Activated T-cell treated with anti-CD3 and anti-CD28 coated beads, Interleukin-2, amount 50 U/mL, for 72 hours (primary cell): Measurements from ENCODE around the gene PLD6. TPM values are rescaled to one million over a fixed set of nuclear protein-coding genes. Genes with fewer than 3 reads are reported as not detected.
"Not testable (repeated sequence)": the region's sequence is repeated elsewhere in the genome, so short reads cannot be mapped to it uniquely, and the experiment has no call there.

Experiments
- ATAC-seq, 2 donors: fragments of 150-1000 bp; cut with Tn5 transposase; replicated peaks in 1 of 2; 2 replicates each; pipeline ENCODE4 v1.10.0; 2021; ENCODE audit warnings: moderate library complexity in 2 of 2, mild to moderate bottlenecking in 1 of 2
- DNase-seq, 2 donors: peaks; one replicate each; pipeline ENCODE4 v3.0.0; 2021 to 2022; ENCODE audit warnings: mixed read lengths in 1 of 2
- H3K27ac Mint-ChIP-seq: one replicate; pipeline ENCODE4 v1.8.0; 2022; ENCODE audit warnings: mild to moderate bottlenecking, moderate library complexity, mixed read lengths
- H3K27me3 Mint-ChIP-seq: one replicate; pipeline ENCODE4 v1.8.0; 2022; ENCODE audit warnings: low read depth, mixed read lengths
- H3K36me3 Mint-ChIP-seq, 2 donors: one replicate each; pipeline ENCODE4 v1.8.0; 2022; ENCODE audit warnings: mixed read lengths in 2 of 2, mild to moderate bottlenecking in 1 of 2; ENCODE audit not compliant: insufficient read depth in 2 of 2
- H3K4me1 Mint-ChIP-seq: one replicate; pipeline ENCODE4 v1.8.0; 2022; ENCODE audit warnings: low read depth, mixed read lengths
- H3K4me3 Mint-ChIP-seq, 2 donors: one replicate each; pipeline ENCODE4 v1.8.0; 2022; ENCODE audit warnings: mild to moderate bottlenecking in 2 of 2, mixed read lengths in 2 of 2, moderate library complexity in 2 of 2
- H3K9me3 Mint-ChIP-seq, 2 donors: one replicate each; pipeline ENCODE4 v1.8.0; 2022; ENCODE audit warnings: mixed read lengths in 2 of 2
- total RNA-seq, 2 donors: library from RNA; stranded (reverse); gene quantifications; one replicate each; pipeline ENCODE4 v1.2.3, GENCODE V29; 2022

The PLD6 gene
- total RNA-seq, 2 donors from 2014 or later, result 6.8 to 8.0 TPM

- peaks cover 1 to 5% of the 10 kb centered on the region in 2 donors for H3K36me3 Mint-ChIP-seq
- H3K9me3 Mint-ChIP-seq, result no peaks in the 10 kb centered on the region
- DNase-seq (no peak), ATAC-seq (no peak)
- no peaks in the 10 kb centered on the region for H3K27me3 Mint-ChIP-seq
- H3K4me1 Mint-ChIP-seq, result peaks cover 18% of the 10 kb centered on the region
- H3K4me3 Mint-ChIP-seq, result peak overlapping the region in 1 of 2 donors; percentile 90
- H3K27ac Mint-ChIP-seq, result peak overlapping the region; percentile 75
Measured at GRCh38 chr17:17203173-17203730, 2.9 kb downstream of the PLD6 start.

DNA sequence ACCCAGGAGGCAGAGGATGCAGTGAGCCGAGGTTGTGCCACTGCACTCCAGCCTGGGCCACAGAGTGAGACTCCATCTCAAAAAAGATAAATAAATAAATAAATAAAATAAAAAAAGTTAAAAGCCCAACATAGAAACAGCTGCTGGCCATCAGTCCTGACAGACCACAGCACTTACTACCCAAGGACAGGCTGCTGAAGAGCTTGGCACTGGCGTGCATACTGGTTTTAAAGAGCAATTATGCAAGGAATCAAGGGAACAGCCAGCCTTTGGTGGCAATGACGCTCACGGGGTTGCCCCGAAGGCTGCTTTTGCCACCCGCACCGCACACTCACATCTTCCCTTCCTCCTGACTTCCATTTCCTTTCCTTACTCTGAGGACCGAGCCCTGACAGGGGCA lies 4.2 kb downstream of the PLD6 start:
- Mint-ChIP-seq H3K36me3 (peaks cover 1 to 5% of the 10 kb centered on the region in 2 donors), H3K9me3 (no peaks in the 10 kb centered on the region), H3K27me3 (no peaks in the 10 kb centered on the region), H3K4me1 (peaks cover 29% of the 10 kb centered on the region), H3K4me3 (no peak overlapping the region), H3K27ac (no peak overlapping the region)
- DNase-seq, result no peak
- ATAC-seq, result no peak

GRCh38 chr17:17201271-17201670 lies 4.9 kb downstream of the PLD6 start:
- peaks cover 34% of the 10 kb centered on the region for H3K4me1 Mint-ChIP-seq
- no peak for ATAC-seq
- DNase-seq, result no peak
- H3K27me3 Mint-ChIP-seq, result no peaks in the 10 kb centered on the region
- H3K36me3 Mint-ChIP-seq, result peaks cover 1 to 5% of the 10 kb centered on the region in 2 donors
- H3K27ac Mint-ChIP-seq, result peak overlapping the region; percentile 51
- H3K4me3 Mint-ChIP-seq, result no peak overlapping the region
- no peaks in the 10 kb centered on the region for H3K9me3 Mint-ChIP-seq

DNA sequence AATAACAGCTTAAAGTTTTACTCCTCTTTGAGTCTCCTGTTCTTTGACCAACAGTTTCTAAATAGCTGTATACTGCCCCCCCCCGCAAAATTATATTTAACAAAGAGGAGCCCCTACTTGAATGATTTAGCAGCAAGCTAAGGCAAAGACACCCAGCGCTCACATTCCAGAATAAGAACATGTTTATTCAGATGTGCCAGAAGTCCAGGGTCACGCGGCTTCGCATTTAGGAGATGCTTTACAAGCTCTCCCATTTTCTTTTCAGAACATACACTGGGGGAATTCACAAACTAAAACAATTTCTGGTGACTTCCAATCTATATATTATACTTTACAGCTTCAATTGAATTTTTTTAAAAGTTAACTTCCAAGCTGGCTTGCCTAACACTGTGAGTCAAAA lies 5.3 kb downstream of the PLD6 start:
- peak overlapping the region; percentile 51 for H3K27ac Mint-ChIP-seq
- no peak for DNase-seq

DNA sequence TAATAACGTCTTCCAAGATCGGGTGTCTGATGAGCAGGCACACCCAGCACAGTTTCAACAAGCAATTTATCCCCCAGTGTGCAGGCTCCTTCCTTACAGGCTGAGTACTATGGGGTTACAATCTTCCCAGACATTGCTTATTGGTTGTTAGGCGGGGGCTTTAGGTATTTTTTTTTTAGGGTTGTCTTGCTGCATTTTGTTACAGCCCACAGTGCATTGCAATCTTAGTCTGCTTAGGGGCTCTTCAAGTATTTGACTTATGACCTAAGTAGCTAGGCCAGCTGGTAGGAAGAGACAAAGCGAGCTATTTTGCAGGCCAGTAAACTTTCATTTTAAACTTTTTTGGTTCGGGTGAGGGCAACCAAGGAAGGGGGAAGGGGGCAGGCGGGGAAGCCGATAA lies 5.8 kb downstream of the PLD6 start:
- no peaks in the 10 kb centered on the region for H3K9me3 Mint-ChIP-seq

More for the DNA sequence above, 5.3 kb downstream of the PLD6 start:
- no peak for ATAC-seq
- Mint-ChIP-seq H3K27me3 (no peaks in the 10 kb centered on the region), H3K4me1 (peaks cover 34% of the 10 kb centered on the region), H3K36me3 (peaks cover 1 to 5% of the 10 kb centered on the region in 2 donors), H3K4me3 (no peak overlapping the region), H3K9me3 (no peaks in the 10 kb centered on the region)

DNA sequence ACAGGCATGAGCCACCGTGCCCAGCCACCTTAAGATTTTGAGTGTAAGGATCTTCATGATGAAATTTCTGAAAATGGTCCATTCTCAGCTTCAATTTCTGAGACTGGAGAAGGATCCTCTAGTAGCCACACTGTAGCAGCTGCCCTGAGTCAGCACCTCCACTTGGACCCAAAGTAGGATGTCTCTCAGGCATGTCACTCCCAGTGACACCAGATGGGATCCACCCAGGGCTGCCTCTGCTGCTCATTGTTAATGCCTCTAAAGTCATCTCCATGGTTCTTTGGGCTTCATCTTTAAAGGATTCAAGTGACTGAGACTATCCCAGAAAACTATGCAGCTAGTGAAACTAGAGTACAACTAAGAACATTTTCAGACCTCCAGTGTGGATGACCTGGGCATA lies 7.9 kb downstream of the PLD6 start:
- H3K4me3 Mint-ChIP-seq, result no peak overlapping the region
- no peak overlapping the region for H3K27ac Mint-ChIP-seq
- H3K4me1 Mint-ChIP-seq, result peaks cover 17% of the 10 kb centered on the region
- ATAC-seq (no peak), DNase-seq (no peak)
- H3K36me3 Mint-ChIP-seq, result peaks cover 1 to 5% of the 10 kb centered on the region in 2 donors
- no peaks in the 10 kb centered on the region for H3K27me3 Mint-ChIP-seq
- no peaks in the 10 kb centered on the region for H3K9me3 Mint-ChIP-seq

More for the DNA sequence above, 5.8 kb downstream of the PLD6 start:
- Mint-ChIP-seq H3K27ac (no peak overlapping the region), H3K27me3 (no peaks in the 10 kb centered on the region), H3K36me3 (peaks cover 1 to 5% of the 10 kb centered on the region in 2 donors), H3K4me3 (no peak overlapping the region), H3K4me1 (peaks cover 34% of the 10 kb centered on the region)
- no peak for ATAC-seq
- no peak for DNase-seq

- Mint-ChIP-seq H3K27ac (no peak overlapping the region), H3K9me3 (no peaks in the 10 kb centered on the region), H3K36me3 (peaks cover 0 to 5% of the 10 kb centered on the region in 2 donors), H3K27me3 (no peaks in the 10 kb centered on the region), H3K4me1 (peaks cover 17% of the 10 kb centered on the region), H3K4me3 (no peak overlapping the region)
- DNase-seq (no peak), ATAC-seq (no peak)
Measured at GRCh38 chr17:17196776-17197175, 9.4 kb downstream of the PLD6 start.

DNA sequence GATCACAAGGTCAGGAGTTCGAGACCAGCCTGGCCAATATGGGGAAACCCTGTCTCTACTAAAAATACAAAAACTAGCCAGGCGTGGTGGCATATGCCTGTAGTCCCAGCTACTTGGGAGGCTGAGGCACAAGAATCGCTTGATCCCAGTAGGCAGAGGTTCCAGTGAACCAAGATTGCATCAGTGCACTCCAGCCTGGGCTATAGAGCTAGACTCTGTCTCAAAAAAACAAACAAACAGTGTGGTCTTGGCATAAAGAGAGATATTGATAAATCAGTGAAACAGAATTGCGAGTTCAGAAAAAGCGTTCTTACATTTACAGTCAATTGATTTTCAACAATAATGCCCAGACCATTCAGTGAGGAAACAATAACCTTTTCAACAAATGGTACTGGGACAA lies 10.7 kb downstream of the PLD6 start:
- H3K4me3 Mint-ChIP-seq, H3K9me3 Mint-ChIP-seq, ATAC-seq, H3K27ac Mint-ChIP-seq, DNase-seq, H3K27me3 Mint-ChIP-seq, H3K36me3 Mint-ChIP-seq: not testable (repeated sequence)
- H3K4me1 Mint-ChIP-seq, result peaks cover 17% of the 10 kb centered on the region

- no peak for ATAC-seq
- Mint-ChIP-seq H3K9me3 (no peaks in the 10 kb centered on the region), H3K36me3 (no peaks in the 10 kb centered on the region), H3K27ac (no peak overlapping the region), H3K4me3 (no peak overlapping the region), H3K27me3 (no peaks in the 10 kb centered on the region), H3K4me1 (peaks cover 5% of the 10 kb centered on the region)
- no peak for DNase-seq
Measured at GRCh38 chr17:17191961-17192381, 14.2 kb downstream of the PLD6 start.

GRCh38 chr17:17191346-17191792 lies 14.8 kb downstream of the PLD6 start:
- DNase-seq (no peak), ATAC-seq (no peak)
- Mint-ChIP-seq H3K36me3 (no peaks in the 10 kb centered on the region), H3K27me3 (no peaks in the 10 kb centered on the region), H3K4me1 (peaks cover 6% of the 10 kb centered on the region), H3K27ac (no peak overlapping the region), H3K9me3 (no peaks in the 10 kb centered on the region), H3K4me3 (no peak overlapping the region)

DNA sequence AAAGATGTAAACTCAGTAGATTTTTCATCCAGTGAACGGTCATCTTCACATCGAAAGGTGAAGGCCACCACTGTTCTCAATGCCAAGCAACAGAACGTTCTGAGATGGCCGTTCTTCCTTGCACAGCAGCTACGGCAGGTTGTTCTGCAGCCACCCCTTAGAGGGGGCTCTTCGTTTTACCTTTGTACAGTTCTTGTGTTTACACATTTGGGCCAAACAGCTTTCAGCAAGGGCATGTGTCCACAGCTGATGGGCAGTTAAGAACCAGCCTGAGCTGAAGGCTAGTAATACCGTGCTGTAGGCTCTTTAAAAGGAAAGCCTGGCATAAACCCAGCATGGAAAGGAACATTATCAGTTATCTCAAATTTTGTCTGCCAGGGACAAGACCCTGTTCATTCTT lies 15.9 kb downstream of the PLD6 start:
- ATAC-seq (no peak), DNase-seq (no peak)
- Mint-ChIP-seq H3K36me3 (no peaks in the 10 kb centered on the region), H3K27me3 (no peaks in the 10 kb centered on the region), H3K9me3 (no peaks in the 10 kb centered on the region), H3K4me1 (peaks cover 18% of the 10 kb centered on the region), H3K4me3 (no peak overlapping the region), H3K27ac (no peak overlapping the region)

GRCh38 chr17:17189559-17189958 lies 16.6 kb downstream of the PLD6 start:
- ATAC-seq (no peak), DNase-seq (no peak)
- no peaks in the 10 kb centered on the region for H3K27me3 Mint-ChIP-seq
- no peak overlapping the region for H3K27ac Mint-ChIP-seq
- H3K9me3 Mint-ChIP-seq, result no peaks in the 10 kb centered on the region
- H3K4me3 Mint-ChIP-seq, result no peak overlapping the region
- H3K36me3 Mint-ChIP-seq, result peaks cover 0 to 1% of the 10 kb centered on the region in 2 donors
- peaks cover 24% of the 10 kb centered on the region for H3K4me1 Mint-ChIP-seq

- Mint-ChIP-seq H3K36me3 (peaks cover 0 to 4% of the 10 kb centered on the region in 2 donors), H3K27me3 (no peaks in the 10 kb centered on the region), H3K4me3 (no peak overlapping the region), H3K27ac (no peak overlapping the region), H3K9me3 (no peaks in the 10 kb centered on the region), H3K4me1 (peaks cover 34% of the 10 kb centered on the region)
- DNase-seq (no peak), ATAC-seq (no peak)
Measured at GRCh38 chr17:17188586-17188985, 17.5 kb downstream of the PLD6 start.
